Psoas muscle (tissue), 8 donors: ENCODE results near the gene SDF4. TPM values are rescaled to one million over a fixed set of nuclear protein-coding genes. Genes with fewer than 3 reads are reported as not detected.

Experiments used
- ATAC-seq, 4 donors: fragments of 200-7000 bp; cut with Tn5 transposase; one replicate each; pipeline ENCODE4 v1.9.1; 2020; ENCODE audit warnings: moderate library complexity in 3 of 4, mild to moderate bottlenecking in 2 of 4
- DNase-seq, 2 donors: peaks; one replicate each; pipeline ENCODE4 v3.0.0-alpha.2; 2020
- H3K27ac ChIP-seq: fragments of 200-600 bp; one replicate; pipeline ENCODE4 v1.8.0; 2022
- H3K27me3 ChIP-seq, 3 donors: fragments of 200-600 bp in 1 of 3; one replicate each; pipeline versions ENCODE4 v1.6.1 to v1.8.0; 2013 to 2022; ENCODE audit warnings: low read length in 2 of 3, mild to moderate bottlenecking in 2 of 3, moderate library complexity in 1 of 3; ENCODE audit not compliant: insufficient read depth in 3 of 3
- H3K36me3 ChIP-seq, 2 donors: fragments of 200-600 bp in 1 of 2; one replicate each; pipeline versions ENCODE4 v1.6.1 to v1.8.0; 2013 to 2022; ENCODE audit warnings: low read depth in 1 of 2, mild to moderate bottlenecking in 1 of 2, moderate library complexity in 1 of 2; ENCODE audit not compliant: insufficient read depth in 1 of 2
- H3K4me1 ChIP-seq: fragments of 200-600 bp; one replicate; pipeline ENCODE4 v1.8.0; 2022
- H3K4me3 ChIP-seq: fragments of 200-600 bp; one replicate; pipeline ENCODE4 v1.8.0; 2022; ENCODE audit warnings: mild to moderate bottlenecking
- H3K9me3 ChIP-seq: fragments of 200-600 bp; one replicate; pipeline ENCODE4 v1.8.0; 2022
- CTCF ChIP-seq: fragments of 200-600 bp; IDR thresholded peaks from one replicate; pipeline ENCODE4 v1.8.0; 2022; ENCODE audit warnings: antibody characterized with exemption
- WGBS, 3 donors: extraction: QIAGEN DNeasy Blood & Tissue Kit; methylation state at CpG; one replicate each; pipeline versions ENCODE4 v1.1.6 to v1.1.7; 2013; 5-methylcytosine and 5-hydroxymethylcytosine counted together
- intact Hi-C, 2 donors: fragments of 100-400 bp; cut with DNase I; formaldehyde crosslinking; loops; one replicate each; pipeline versions ENCODE4 v1.11.0 to v1.14.2; 2022
- polyA plus RNA-seq, 3 donors: library from polyadenylated mRNA; stranded (reverse); fragments of 200-250 nt; gene quantifications; one replicate each; pipeline ENCODE4 v1.2.3, GENCODE V29; 2013
- total RNA-seq, 4 donors: library from RNA; stranded (reverse); fragmentation: NEBNext Ultra II Directional in 2 of 4; extraction: Animal tissue kit (Norgen Biotek cat#: 25700) in 2 of 4; gene quantifications; one replicate each; pipeline versions ENCODE4 v1.2.1 to v1.2.4, GENCODE V29; 2021 to 2023
- donor health status: healthy with polysubstance abuse.
- donor health status: DM: no; HTN: no; CAD: no; lungs with moderate emphysema.
- donor health status: Bipolar disorder and iron deficiency.
- donor health status: healthy.
- donor health status: DM: yes; HTN: yes; CAD: no.
- donor health status: DM: no; HTN: no; CAD: no.
- donor health status: DM: no; HTN: no; CAD: no.
- donor health status: DM: yes; HTN: yes; CAD: no.

Gene SDF4
- total and polyA plus RNA-seq, 7 donors: 67.5 to 129 (median 85.9) TPM

- peaks cover 0 to 16% (median 15%) of the 10 kb centered on the region in 3 donors for H3K27me3 ChIP-seq
- no peak overlapping the region for H3K27ac ChIP-seq
- no peaks in the 10 kb centered on the region for H3K36me3 ChIP-seq
- ATAC-seq: no peak
- intact Hi-C loops: no loop called here
- peaks cover 7% of the 10 kb centered on the region for H3K9me3 ChIP-seq
- no peak for TF ChIP-seq CTCF
- peaks cover 9% of the 10 kb centered on the region for H3K4me1 ChIP-seq
- no peak for DNase-seq
- no peak overlapping the region for H3K4me3 ChIP-seq
- 53 to 59% (median 54%) methylated on average over 21 to 22 of the region's 22 CpGs for WGBS, 3 donors
Observed at GRCh38 chr1:1236176-1236763, 4.5 kb upstream of the SDF4 start.

GRCh38 chr1:1235016-1235744, 3.4 kb upstream of the SDF4 start:
- intact Hi-C loops: no loop called here

GRCh38 chr1:1234180-1234808, 2.5 kb upstream of the SDF4 start:
- H3K4me1 ChIP-seq: peaks cover 23% of the 10 kb centered on the region

More at GRCh38 chr1:1235016-1235744, 3.4 kb upstream of the SDF4 start:
- H3K4me1 ChIP-seq: peaks cover 14% of the 10 kb centered on the region
- DNase-seq: no peak
- no peak overlapping the region for H3K4me3 ChIP-seq
- ATAC-seq: no peak
- no peak overlapping the region for H3K27ac ChIP-seq
- no peaks in the 10 kb centered on the region for H3K36me3 ChIP-seq
- H3K9me3 ChIP-seq: peaks cover 7% of the 10 kb centered on the region
- WGBS, 3 donors: 82 to 84% (median 82%) methylated on average over 27 of the region's 27 CpGs
- TF ChIP-seq CTCF: no peak
- peaks cover 0 to 16% (median 14%) of the 10 kb centered on the region in 3 donors for H3K27me3 ChIP-seq

GRCh38 chr1:1233567-1233892, 1.7 kb upstream of the SDF4 start:
- peaks cover 7% of the 10 kb centered on the region for H3K9me3 ChIP-seq
- intact Hi-C loops: loop anchor here (5.0 kb wide), 1 partner anchor 39 kb away; the partner anchor contains the start of gene UBE2J2 (in 2 of the 2)
- H3K27me3 ChIP-seq: peaks cover 0 to 11% (median under 1%) of the 10 kb centered on the region in 3 donors
- H3K36me3 ChIP-seq: peaks cover 1 to 6% of the 10 kb centered on the region in 2 donors
- H3K4me1 ChIP-seq: peaks cover 24% of the 10 kb centered on the region
- DNase-seq: no peak
- TF ChIP-seq CTCF: no peak
- no peak overlapping the region for H3K27ac ChIP-seq
- ATAC-seq: no peak
- WGBS, 3 donors: 94 to 95% (median 95%) methylated on average over 15 of the region's 15 CpGs
- H3K4me3 ChIP-seq: peak overlapping the region; percentile 57

More at GRCh38 chr1:1234180-1234808, 2.5 kb upstream of the SDF4 start:
- H3K27me3 ChIP-seq: peaks cover 0 to 11% (median 6%) of the 10 kb centered on the region in 3 donors
- H3K4me3 ChIP-seq: no peak overlapping the region
- no peaks in the 10 kb centered on the region for H3K36me3 ChIP-seq
- no peak overlapping the region for H3K27ac ChIP-seq
- DNase-seq (no peak), ATAC-seq (no peak)
- TF ChIP-seq CTCF: no peak
- intact Hi-C loops: loop anchor here (5.0 kb wide), 1 partner anchor 38 kb away; the partner anchor contains the start of gene UBE2J2 (in 2 of the 2)
- 90 to 94% (median 92%) methylated on average over 28 of the region's 28 CpGs for WGBS, 3 donors
- H3K9me3 ChIP-seq: peaks cover 7% of the 10 kb centered on the region
